Measurements from ENCODE around the gene GADL1. TPM values are rescaled to one million over a fixed set of nuclear protein-coding genes. Genes with fewer than 3 reads are reported as not detected.

Gene GADL1
- polyA plus RNA-seq, 1 donor (not counting 4 experiments of a cell fraction or from before 2014, with no cell fraction given): not detected

DNA sequence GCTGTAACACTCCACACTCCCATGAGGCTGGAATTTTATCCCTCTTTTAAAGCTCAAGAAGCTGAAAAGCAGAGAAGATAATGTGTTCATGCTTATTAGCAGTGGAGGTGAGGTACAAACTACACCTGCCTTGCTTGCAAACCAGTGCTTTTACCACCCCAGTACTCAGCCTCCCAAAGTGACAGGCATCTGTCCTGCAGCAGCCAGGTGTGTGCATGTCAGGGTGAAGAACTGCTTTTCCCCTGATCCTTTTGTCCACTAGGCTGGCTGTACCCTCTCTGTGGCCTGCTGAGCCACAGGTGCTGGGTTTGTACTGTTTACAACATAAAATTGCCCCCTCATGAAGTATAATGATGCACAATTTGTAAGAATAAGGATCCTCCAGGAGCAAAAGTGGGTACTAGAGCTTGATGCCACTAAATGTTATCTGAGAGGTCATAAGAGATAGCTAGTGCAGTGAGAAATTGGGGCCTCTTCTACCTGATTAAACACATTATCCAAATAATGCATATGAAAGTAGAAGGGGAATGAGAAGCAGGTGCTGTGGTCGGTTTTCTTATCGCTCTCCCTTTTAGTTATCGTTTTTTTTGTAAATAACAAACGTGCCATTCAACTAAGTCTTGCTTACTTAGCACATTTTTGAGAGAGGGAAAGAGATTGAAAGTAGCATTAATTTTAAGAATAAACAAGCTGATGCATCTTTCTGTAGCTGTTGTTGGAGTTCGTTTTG lies 39.2 kb upstream of the GADL1 start:
- FAIRE-seq: no peak
- Histone ChIP-seq H3K9me3 (ENCODE audit: control insufficient read depth, low read depth, low read length) (no peaks in the 10 kb centered on the region), H3K9me1 (ENCODE audit: control insufficient read depth, extremely low read depth, insufficient read depth, low read length) (no peaks in the 10 kb centered on the region), H3K27ac (ENCODE audit: control insufficient read depth, insufficient read depth, low read length) (no peak overlapping the region), H4K20me1 (ENCODE audit: control insufficient read depth, extremely low read depth, insufficient read depth, low read length) (no peaks in the 10 kb centered on the region), H3K4me2 (ENCODE audit: control insufficient read depth, extremely low read depth, insufficient read depth, low read depth, low read length) (no peak overlapping the region), H3K27me3 (ENCODE audit: control insufficient read depth, extremely low read depth, insufficient read depth, low read length) (no peaks in the 10 kb centered on the region), H3K36me3 (ENCODE audit: control insufficient read depth in 2 of 2, extremely low read depth in 1 of 2, insufficient read depth in 2 of 2, low read length in 2 of 2) (no peaks in the 10 kb centered on the region), H3K4me1 (ENCODE audit: control insufficient read depth, extremely low read depth, insufficient read depth, low read length) (no peaks in the 10 kb centered on the region), H3K9ac (ENCODE audit: control insufficient read depth, extremely low read depth, insufficient read depth, low read length) (no peak overlapping the region), H2AFZ (ENCODE audit: control insufficient read depth, low read length) (no peak overlapping the region), H3K4me3 (ENCODE audit: control insufficient read depth in 2 of 3, extremely low read depth in 1 of 3, insufficient read depth in 2 of 3, low read depth in 1 of 3, low read length in 3 of 3) (no peak overlapping the region), H3K79me2 (ENCODE audit: control insufficient read depth, insufficient read depth, low read length) (no peaks in the 10 kb centered on the region)
- DNase-seq (ENCODE audit: low read depth, low spot score): no peak
- dilution Hi-C loops (cut with MboI; ENCODE audit: extremely low pct_ligation_motif_present, low sequenced_read_pairs): no loop called here
- TF ChIP-seq EZH2 (IDR thresholded peaks at IDR 0.05; ENCODE audit: low read length) (no peak), CTCF (optimal IDR thresholded peaks at IDR 0.05 in 1 of 3, IDR thresholded peaks at IDR 0.05 in 1 of 3, conservative IDR thresholded peaks at IDR 0.05 in 1 of 3; ENCODE audit: extremely low read depth in 1 of 3, insufficient read depth in 2 of 3, low read length in 3 of 3) (no peak)

GRCh38 chr3:30932513-30933098 lies 38.1 kb upstream of the GADL1 start:
- no peaks in the 10 kb centered on the region for H3K9me1 ChIP-seq (ENCODE audit: control insufficient read depth, extremely low read depth, insufficient read depth, low read length)
- H3K4me2 ChIP-seq (ENCODE audit: control insufficient read depth, extremely low read depth, insufficient read depth, low read depth, low read length): no peak overlapping the region
- no peak overlapping the region for H3K9ac ChIP-seq (ENCODE audit: control insufficient read depth, extremely low read depth, insufficient read depth, low read length)
- H3K27me3 ChIP-seq (ENCODE audit: control insufficient read depth, extremely low read depth, insufficient read depth, low read length): no peaks in the 10 kb centered on the region
- no peak for TF ChIP-seq EZH2 (IDR thresholded peaks at IDR 0.05; ENCODE audit: low read length)
- no peak for TF ChIP-seq CTCF (optimal IDR thresholded peaks at IDR 0.05 in 1 of 3, IDR thresholded peaks at IDR 0.05 in 1 of 3, conservative IDR thresholded peaks at IDR 0.05 in 1 of 3; ENCODE audit: extremely low read depth in 1 of 3, insufficient read depth in 2 of 3, low read length in 3 of 3)
- no peak overlapping the region for H3K27ac ChIP-seq (ENCODE audit: control insufficient read depth, insufficient read depth, low read length)
- H3K4me3 ChIP-seq (ENCODE audit: control insufficient read depth in 2 of 3, extremely low read depth in 1 of 3, insufficient read depth in 2 of 3, low read depth in 1 of 3, low read length in 3 of 3): no peak overlapping the region
- no peaks in the 10 kb centered on the region for H3K9me3 ChIP-seq (ENCODE audit: control insufficient read depth, low read depth, low read length)
- no peaks in the 10 kb centered on the region for H3K4me1 ChIP-seq (ENCODE audit: control insufficient read depth, extremely low read depth, insufficient read depth, low read length)
- FAIRE-seq (no peak), DNase-seq (ENCODE audit: low read depth, low spot score) (no peak)
- no peaks in the 10 kb centered on the region for H4K20me1 ChIP-seq (ENCODE audit: control insufficient read depth, extremely low read depth, insufficient read depth, low read length)
- H2AFZ ChIP-seq (ENCODE audit: control insufficient read depth, low read length): no peak overlapping the region
- no peaks in the 10 kb centered on the region for H3K79me2 ChIP-seq (ENCODE audit: control insufficient read depth, insufficient read depth, low read length)
- H3K36me3 ChIP-seq (ENCODE audit: control insufficient read depth in 2 of 2, extremely low read depth in 1 of 2, insufficient read depth in 2 of 2, low read length in 2 of 2): no peaks in the 10 kb centered on the region
- dilution Hi-C loops (cut with MboI; ENCODE audit: extremely low pct_ligation_motif_present, low sequenced_read_pairs): no loop called here
